ENCODE data around the gene ARMC8.

- TF ChIP-seq, protein P1, sequence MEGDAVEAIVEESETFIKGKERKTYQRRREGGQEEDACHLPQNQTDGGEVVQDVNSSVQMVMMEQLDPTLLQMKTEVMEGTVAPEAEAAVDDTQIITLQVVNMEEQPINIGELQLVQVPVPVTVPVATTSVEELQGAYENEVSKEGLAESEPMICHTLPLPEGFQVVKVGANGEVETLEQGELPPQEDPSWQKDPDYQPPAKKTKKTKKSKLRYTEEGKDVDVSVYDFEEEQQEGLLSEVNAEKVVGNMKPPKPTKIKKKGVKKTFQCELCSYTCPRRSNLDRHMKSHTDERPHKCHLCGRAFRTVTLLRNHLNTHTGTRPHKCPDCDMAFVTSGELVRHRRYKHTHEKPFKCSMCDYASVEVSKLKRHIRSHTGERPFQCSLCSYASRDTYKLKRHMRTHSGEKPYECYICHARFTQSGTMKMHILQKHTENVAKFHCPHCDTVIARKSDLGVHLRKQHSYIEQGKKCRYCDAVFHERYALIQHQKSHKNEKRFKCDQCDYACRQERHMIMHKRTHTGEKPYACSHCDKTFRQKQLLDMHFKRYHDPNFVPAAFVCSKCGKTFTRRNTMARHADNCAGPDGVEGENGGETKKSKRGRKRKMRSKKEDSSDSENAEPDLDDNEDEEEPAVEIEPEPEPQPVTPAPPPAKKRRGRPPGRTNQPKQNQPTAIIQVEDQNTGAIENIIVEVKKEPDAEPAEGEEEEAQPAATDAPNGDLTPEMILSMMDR (IDR thresholded peaks at IDR 0.05; ENCODE audit: control extremely low read depth in 1 of 3, insufficient read depth in 1 of 3, low read depth in 1 of 3, low read length in 3 of 3), result no peak
- TF ChIP-seq ZNF274 (IDR thresholded peaks at IDR 0.05; ENCODE audit: borderline replicate concordance, extremely low read depth, low read length), result no peak
- TF ChIP-seq, protein P2, sequence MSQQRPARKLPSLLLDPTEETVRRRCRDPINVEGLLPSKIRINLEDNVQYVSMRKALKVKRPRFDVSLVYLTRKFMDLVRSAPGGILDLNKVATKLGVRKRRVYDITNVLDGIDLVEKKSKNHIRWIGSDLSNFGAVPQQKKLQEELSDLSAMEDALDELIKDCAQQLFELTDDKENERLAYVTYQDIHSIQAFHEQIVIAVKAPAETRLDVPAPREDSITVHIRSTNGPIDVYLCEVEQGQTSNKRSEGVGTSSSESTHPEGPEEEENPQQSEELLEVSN (IDR thresholded peaks at IDR 0.05), result no peak
- no peak for TF ChIP-seq POLR2AphosphoS5 (IDR thresholded peaks at IDR 0.05; ENCODE audit: low read depth, low read length)
- no peak for TF ChIP-seq RNF2 (IDR thresholded peaks at IDR 0.05; ENCODE audit: borderline replicate concordance, low read depth, low read length, missing control alignments, poor library complexity, severe bottlenecking)
- TF ChIP-seq, protein P3, sequence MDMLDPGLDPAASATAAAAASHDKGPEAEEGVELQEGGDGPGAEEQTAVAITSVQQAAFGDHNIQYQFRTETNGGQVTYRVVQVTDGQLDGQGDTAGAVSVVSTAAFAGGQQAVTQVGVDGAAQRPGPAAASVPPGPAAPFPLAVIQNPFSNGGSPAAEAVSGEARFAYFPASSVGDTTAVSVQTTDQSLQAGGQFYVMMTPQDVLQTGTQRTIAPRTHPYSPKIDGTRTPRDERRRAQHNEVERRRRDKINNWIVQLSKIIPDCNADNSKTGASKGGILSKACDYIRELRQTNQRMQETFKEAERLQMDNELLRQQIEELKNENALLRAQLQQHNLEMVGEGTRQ (IDR thresholded peaks at IDR 0.05; ENCODE audit: low read length), result no peak
- no peak for TF ChIP-seq JUN (IDR thresholded peaks at IDR 0.05; ENCODE audit: low read depth, low read length)
Observed at GRCh38 chr3:138296639-138297038, 109.5 kb downstream of the ARMC8 start.

Measured in H1 (cell line).